GM19468 (cell line): ENCODE measurements around the gene DHCR7.

Source experiments
- ATAC-seq: cut with Tn5 transposase; IDR thresholded peaks from one replicate; pipeline ENCODE4 v1.9.1; 2021; ENCODE audit warnings: mild to moderate bottlenecking, moderate library complexity, moderate number of reproducible peaks; ENCODE audit not compliant: unreplicated experiment; ENCODE audit errors: extremely low read depth

DHCR7 gene

GRCh38 chr11:71391796-71392195, 56.4 kb downstream of the DHCR7 start:
- ATAC-seq = no peak

- ATAC-seq = no peak
Observed at GRCh38 chr11:71391352-71391751, 56.8 kb downstream of the DHCR7 start.

- no peak for ATAC-seq
Observed at GRCh38 chr11:71388637-71389235, 59.5 kb downstream of the DHCR7 start.

DNA sequence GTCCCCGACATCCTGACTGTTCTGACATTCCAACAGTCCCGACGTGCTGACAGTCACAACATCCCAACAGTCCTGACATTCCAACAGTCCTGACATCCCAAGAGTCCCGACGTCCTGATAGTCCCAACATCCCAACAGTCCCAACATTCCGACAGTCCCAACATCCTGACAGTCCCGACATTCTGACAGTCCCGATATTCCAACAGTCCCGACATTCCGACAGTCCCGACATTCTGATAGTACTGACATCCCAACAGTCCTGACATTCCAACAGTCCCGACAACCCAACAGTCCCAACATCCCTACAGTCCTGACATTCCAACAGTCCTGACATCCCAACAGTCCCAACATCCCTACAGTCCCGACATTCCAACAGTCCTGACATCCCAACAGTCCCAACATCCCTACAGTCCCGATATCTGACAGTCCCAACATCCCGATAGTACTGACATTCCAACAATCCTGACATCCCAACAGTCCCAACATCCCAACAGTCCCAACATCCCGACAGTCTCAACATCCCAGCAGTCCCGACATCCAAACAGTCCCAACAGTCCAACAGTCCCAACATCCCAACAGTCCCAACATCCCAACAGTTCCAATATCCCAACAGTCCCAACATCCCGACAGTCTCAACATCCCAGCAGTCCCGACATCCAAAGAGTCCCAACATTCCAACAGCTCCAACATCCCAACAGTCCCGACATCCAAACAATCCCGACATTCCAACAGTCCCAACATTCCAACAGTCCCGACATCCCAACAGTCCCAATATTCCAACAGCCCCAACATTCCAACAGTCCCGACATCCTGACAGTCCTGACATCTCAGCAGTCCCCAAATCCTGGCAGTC, 60.2 kb downstream of the DHCR7 start:
- ATAC-seq = no peak

DNA sequence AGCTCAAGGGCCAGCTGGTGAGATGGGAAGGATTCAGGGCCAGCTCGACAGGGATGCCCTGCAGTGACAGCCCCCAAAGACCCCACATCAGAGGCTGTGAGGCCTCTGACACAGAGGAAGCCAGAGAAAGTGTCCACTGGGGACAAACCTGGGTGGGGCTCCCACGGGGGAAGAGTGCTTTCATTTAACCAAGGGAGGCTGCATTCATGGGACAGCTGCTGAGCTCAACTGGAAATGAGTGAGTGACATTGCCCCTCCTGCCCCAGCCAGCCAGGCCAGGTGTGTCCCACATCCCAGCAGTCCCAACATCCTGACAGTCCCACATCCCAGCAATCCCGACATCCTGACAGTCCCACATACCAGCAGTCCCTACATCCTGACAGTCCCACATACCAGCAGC, 61.0 kb downstream of the DHCR7 start:
- ATAC-seq = no peak

DNA sequence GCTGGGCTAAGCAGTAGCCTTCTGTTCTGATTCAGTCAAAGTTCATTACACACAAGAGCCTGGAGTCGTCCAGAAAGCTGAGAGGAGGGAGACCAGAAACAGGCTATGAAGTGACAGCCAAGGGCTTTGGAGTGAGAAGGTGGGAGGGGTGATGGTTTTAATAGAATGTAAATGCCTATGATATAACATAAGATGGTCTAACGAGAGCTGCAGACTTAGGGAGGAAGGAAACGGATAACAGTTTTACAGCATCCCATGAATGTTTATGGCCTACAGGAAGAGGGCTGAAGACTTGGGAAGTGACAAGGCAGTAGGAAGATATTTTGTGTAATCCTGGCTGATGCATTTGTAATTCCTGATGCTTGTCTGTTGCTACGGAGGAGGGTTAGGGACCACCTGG, 62.0 kb downstream of the DHCR7 start:
- ATAC-seq = no peak

DNA sequence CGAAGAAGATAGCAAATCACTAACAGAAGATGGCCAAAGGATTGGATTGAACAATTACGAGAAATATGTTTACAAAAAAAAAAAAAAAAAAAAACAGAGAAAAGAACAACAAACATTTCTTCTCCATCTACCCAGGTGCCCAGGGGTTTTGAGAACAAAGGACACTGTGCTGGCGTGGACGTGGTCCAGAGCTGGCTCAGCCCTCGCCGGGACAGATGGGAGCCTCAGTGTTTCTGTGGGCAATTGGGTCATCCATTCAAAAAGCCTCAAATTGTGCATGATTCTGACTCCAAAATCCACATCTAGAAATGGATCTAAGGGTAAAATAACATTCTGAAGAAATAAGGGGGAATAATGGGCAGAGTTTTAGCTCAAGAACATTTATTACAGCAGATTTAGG, 63.1 kb downstream of the DHCR7 start:
- ATAC-seq = no peak

DNA sequence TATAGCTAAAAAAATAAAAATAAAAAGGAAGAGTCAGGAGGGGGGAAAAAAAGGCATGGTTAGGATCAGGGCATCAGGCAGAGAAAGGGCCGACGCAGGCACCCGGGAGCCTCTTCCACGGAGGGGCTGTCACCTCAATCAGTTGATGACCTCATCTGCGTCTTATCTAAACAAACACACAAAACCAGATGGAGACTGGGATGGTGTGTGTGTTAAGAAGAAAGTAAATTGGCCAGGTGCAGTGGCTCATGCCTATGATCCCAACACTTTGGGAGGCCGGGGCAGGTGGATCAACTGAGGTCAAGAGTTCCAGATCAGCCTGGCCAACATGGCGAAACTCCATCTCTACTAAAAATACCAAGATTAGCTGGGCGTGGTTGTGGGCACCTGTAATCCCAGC, 63.6 kb downstream of the DHCR7 start:
- ATAC-seq = no peak
